ENCODE data around the gene DDX52. TPM values are rescaled to one million over a fixed set of nuclear protein-coding genes. Genes with fewer than 3 reads are reported as not detected.

The DDX52 gene
- total and polyA plus RNA-seq, 2 experiments from 2014 or later: 46.2 to 61.3 TPM

- no peak for TF ChIP-seq CTCF (conservative IDR thresholded peaks at IDR 0.05; ENCODE audit: low read depth in 2 of 2)
- no peak for TF ChIP-seq REST (IDR thresholded peaks at IDR 0.05; ENCODE audit: unreplicated experiment)
- TF ChIP-seq NANOG (IDR thresholded peaks at IDR 0.05; ENCODE audit: borderline replicate concordance): no peak
These were observed 5.3 kb upstream of the DDX52 start (continued) for GRCh38 chr17:37648555-37648954.

DNA sequence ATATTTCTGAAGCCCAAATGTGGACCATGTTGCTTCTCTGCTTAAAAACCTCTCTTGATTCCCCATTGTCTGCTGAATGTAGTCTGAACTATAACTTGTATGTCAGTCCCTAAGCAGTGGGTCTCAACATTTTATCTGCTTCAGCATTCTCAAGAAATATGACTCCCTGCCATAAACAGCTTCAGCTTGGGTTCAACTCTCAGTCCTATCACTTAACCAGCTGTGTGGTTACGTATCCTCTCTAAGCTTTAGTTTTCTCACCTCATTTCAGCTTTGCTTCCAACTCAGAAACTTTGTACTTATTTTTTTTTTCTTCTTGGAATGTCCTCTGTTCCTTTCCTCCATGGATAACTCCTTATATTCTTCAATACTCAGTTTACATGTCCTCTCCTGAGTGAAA lies 4.6 kb upstream of the DDX52 start:
- Mint-ChIP-seq H3K9me3 (no peaks in the 10 kb centered on the region), H3K27ac (no peak overlapping the region), H3K27me3 (ENCODE audit: insufficient read depth, low read depth, poor library complexity) (peaks cover 1% of the 10 kb centered on the region), H3K4me1 (peaks cover 3% of the 10 kb centered on the region; the same call in 2 of the 3 replicates), H3K4me3 (no peak overlapping the region), H3K36me3 (ENCODE audit: low read depth) (no peaks in the 10 kb centered on the region)
- no peaks in the 10 kb centered on the region for H3K9me2 ChIP-seq (ENCODE audit: insufficient read depth)
- H2AFZ ChIP-seq: no peak overlapping the region
- no peaks in the 10 kb centered on the region for H3K36me3 ChIP-seq (ENCODE audit: insufficient read depth)
- peaks cover 6% of the 10 kb centered on the region; the same call in 1 of the 2 replicates for H3K27me3 ChIP-seq (ENCODE audit: insufficient read depth)
- no peak overlapping the region for H3K4me2 ChIP-seq
- H3K27ac ChIP-seq (ENCODE audit: low read depth): no peak overlapping the region
- H3F3A ChIP-seq (replicated peaks; ENCODE audit: low read depth): no peaks in the 10 kb centered on the region
- 0 out of 2 replicates have a peak, but pooled peaks cover 3% of the 10 kb centered on the region for H3K4me1 ChIP-seq (ENCODE audit: insufficient read depth)
- H3K4me3 ChIP-seq: no peak overlapping the region
- DNase-seq (ENCODE audit: low spot score) (no peak), ATAC-seq (no peak)
- H3K79me2 ChIP-seq (replicated peaks; ENCODE audit: insufficient read depth): peaks cover 3% of the 10 kb centered on the region
- H4K20me1 ChIP-seq (replicated peaks; ENCODE audit: insufficient read depth): no peaks in the 10 kb centered on the region
- no peak for TF ChIP-seq EZH2 (IDR thresholded peaks at IDR 0.05; ENCODE audit: low read depth, unreplicated experiment)
- TF ChIP-seq EZH2phosphoT487 (IDR thresholded peaks at IDR 0.05; ENCODE audit: unreplicated experiment): no peak
- no peak for TF ChIP-seq ZNF114 (CRISPR knock-in tag; IDR thresholded peaks at IDR 0.05)
- TF ChIP-seq CTCF (conservative IDR thresholded peaks at IDR 0.05; ENCODE audit: low read depth in 2 of 2): no peak
- no peak for TF ChIP-seq ETS1 (IDR thresholded peaks at IDR 0.05)
- TF ChIP-seq REST (IDR thresholded peaks at IDR 0.05; ENCODE audit: unreplicated experiment): no peak

All from GM23338 (cell line).